ENCODE measurements around the gene HIKESHI.

Gene HIKESHI

DNA sequence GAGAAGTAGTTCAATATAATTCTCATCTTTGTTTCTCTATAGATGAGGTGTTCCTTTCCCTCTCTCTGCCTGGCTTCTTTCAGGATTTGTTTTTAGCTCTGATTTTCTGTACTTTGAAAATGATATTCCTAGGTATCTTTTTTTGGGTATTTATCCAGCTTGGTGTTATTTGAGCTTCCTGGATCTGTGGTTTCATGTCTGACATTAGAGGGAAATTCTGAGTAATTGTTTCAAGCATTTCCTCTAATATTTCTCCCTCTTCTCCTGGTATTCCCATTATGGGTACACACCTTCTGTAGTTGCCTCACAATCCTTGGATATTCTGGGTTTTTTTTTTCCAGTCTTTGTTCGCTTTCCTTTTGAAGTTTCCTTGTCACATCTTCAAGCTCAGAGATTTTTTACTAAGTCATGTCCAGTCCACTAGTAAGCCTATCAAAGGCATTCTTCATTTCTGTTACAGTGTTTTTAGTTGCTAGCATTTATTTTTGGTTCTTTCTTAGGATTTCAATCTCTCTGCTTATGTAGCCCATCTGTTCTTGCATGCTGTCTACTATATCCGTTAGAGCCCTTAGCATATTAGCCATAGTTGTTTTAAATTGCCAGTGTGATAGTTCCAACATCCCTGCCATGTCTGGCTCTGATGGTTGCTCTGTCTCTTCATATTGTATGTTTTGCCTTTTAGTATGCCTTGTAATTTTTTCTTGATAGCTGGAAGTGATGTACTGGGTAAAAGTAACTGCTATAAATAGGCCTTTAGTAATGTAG, 78.4 kb downstream of the HIKESHI start:
- no peaks in the 10 kb centered on the region for H3K27me3 ChIP-seq (ENCODE audit: insufficient read depth, low read length)
- no peaks in the 10 kb centered on the region for H4K20me1 ChIP-seq (ENCODE audit: insufficient read depth, low read length)
- H3K9me2 ChIP-seq (ENCODE audit: low read depth, low read length): no peaks in the 10 kb centered on the region
- no peaks in the 10 kb centered on the region for H3K9me3 ChIP-seq (ENCODE audit: low read length)
- H3K4me1 ChIP-seq (ENCODE audit: insufficient read depth, low read length, severe bottlenecking): no peaks in the 10 kb centered on the region
- H3K4me3 ChIP-seq (ENCODE audit: low read depth, low read length, poor library complexity, severe bottlenecking): no peak overlapping the region
- no peaks in the 10 kb centered on the region for H3K79me2 ChIP-seq (ENCODE audit: insufficient read depth, low read length)
- H3K27ac ChIP-seq (ENCODE audit: low read depth, low read length, poor library complexity, severe bottlenecking): no peak overlapping the region
- no peak overlapping the region for H3K9ac ChIP-seq (ENCODE audit: low read length)
- no peak overlapping the region for H3K4me2 ChIP-seq (ENCODE audit: low read length)
- H3F3A ChIP-seq (ENCODE audit: insufficient read depth, low read length): no peaks in the 10 kb centered on the region
- H2AFZ ChIP-seq (ENCODE audit: low read length): no peak overlapping the region
- H3K36me3 ChIP-seq (ENCODE audit: insufficient read depth, low read length): no peaks in the 10 kb centered on the region
- TF ChIP-seq, protein P1, sequence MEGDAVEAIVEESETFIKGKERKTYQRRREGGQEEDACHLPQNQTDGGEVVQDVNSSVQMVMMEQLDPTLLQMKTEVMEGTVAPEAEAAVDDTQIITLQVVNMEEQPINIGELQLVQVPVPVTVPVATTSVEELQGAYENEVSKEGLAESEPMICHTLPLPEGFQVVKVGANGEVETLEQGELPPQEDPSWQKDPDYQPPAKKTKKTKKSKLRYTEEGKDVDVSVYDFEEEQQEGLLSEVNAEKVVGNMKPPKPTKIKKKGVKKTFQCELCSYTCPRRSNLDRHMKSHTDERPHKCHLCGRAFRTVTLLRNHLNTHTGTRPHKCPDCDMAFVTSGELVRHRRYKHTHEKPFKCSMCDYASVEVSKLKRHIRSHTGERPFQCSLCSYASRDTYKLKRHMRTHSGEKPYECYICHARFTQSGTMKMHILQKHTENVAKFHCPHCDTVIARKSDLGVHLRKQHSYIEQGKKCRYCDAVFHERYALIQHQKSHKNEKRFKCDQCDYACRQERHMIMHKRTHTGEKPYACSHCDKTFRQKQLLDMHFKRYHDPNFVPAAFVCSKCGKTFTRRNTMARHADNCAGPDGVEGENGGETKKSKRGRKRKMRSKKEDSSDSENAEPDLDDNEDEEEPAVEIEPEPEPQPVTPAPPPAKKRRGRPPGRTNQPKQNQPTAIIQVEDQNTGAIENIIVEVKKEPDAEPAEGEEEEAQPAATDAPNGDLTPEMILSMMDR (IDR thresholded peaks at IDR 0.05; ENCODE audit: low read length): no peak
- no peak for TF ChIP-seq EZH2 (IDR thresholded peaks at IDR 0.05; ENCODE audit: borderline replicate concordance, low read length)

DNA sequence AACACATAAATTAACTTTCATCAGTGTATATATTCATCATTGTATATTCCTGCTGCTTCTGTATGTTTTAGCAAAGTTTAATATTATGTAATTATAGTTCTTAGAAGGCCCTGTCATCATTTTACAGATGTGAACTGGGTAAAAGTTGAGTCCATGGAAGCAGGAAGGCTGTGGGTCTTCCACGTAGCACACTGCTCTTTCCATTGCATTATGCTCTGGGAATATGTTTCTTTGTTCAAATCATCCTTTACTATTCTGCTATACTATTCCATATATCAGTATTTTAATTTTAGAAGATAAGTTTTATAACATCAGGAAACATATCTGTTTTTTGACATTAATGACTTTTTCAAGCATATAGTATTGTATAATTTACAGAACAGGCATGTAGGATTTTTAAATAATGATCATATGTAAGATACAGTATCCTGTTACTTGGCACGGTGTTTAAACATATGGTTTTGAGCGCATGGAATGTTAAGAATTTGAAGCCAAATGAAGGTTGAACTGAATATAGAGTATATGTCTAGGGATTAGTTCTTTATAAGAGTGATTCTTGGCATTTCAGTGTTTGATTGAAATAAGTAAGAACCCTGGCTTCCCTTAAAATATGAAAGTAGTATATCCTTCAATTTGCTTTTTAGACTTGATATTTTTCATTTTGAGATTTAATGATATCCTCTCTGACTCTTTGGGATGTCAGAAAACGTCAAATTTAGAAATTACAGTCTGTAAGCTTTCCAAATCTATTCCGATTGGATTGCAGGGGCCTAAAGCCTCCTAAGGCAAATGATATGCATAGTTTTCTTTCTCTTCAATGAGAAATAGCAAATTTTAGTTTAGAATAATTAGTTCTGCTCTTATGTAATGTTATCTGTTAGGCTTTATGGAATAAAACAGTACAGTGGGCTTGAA, 81.3 kb downstream of the HIKESHI start:
- no peak overlapping the region for H2AFZ ChIP-seq (ENCODE audit: low read length)
- no peaks in the 10 kb centered on the region for H3K9me3 ChIP-seq (ENCODE audit: low read length)
- TF ChIP-seq, protein P1 (IDR thresholded peaks at IDR 0.05; ENCODE audit: low read length): no peak
- TF ChIP-seq EZH2 (IDR thresholded peaks at IDR 0.05; ENCODE audit: borderline replicate concordance, low read length): no peak
- no peaks in the 10 kb centered on the region for H3K79me2 ChIP-seq (ENCODE audit: insufficient read depth, low read length)
- H3K9ac ChIP-seq (ENCODE audit: low read length): no peak overlapping the region
- no peaks in the 10 kb centered on the region for H3K27me3 ChIP-seq (ENCODE audit: insufficient read depth, low read length)
- H3K9me2 ChIP-seq (ENCODE audit: low read depth, low read length): no peaks in the 10 kb centered on the region
- no peak overlapping the region for H3K4me2 ChIP-seq (ENCODE audit: low read length)
- no peaks in the 10 kb centered on the region for H3K4me1 ChIP-seq (ENCODE audit: insufficient read depth, low read length, severe bottlenecking)
- H3K4me3 ChIP-seq (ENCODE audit: low read depth, low read length, poor library complexity, severe bottlenecking): no peak overlapping the region
- H3F3A ChIP-seq (ENCODE audit: insufficient read depth, low read length): no peaks in the 10 kb centered on the region
- no peak overlapping the region for H3K27ac ChIP-seq (ENCODE audit: low read depth, low read length, poor library complexity, severe bottlenecking)
- no peaks in the 10 kb centered on the region for H3K36me3 ChIP-seq (ENCODE audit: insufficient read depth, low read length)
- no peaks in the 10 kb centered on the region for H4K20me1 ChIP-seq (ENCODE audit: insufficient read depth, low read length)

DNA sequence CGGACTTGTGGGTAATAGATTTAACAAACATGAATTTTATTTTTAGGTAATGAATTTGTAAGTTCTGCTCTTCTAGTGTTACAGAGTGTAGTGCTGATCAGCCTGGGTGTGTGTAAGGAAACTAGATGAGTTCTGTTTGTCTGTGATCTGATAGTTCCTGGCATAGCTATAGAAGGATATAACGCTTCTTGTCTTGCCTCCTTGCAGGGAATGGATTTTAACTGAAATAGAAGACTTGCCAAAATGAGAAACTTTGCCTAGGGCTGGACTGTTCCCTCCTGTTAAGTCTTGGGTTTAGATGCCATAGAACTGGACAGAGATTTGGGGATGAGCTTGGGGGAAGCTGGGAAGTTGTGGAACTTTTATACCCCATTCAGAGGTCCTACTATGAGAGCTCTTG, 84.2 kb downstream of the HIKESHI start:
- H3F3A ChIP-seq (ENCODE audit: insufficient read depth, low read length): no peaks in the 10 kb centered on the region
- H3K4me1 ChIP-seq (ENCODE audit: insufficient read depth, low read length, severe bottlenecking): no peaks in the 10 kb centered on the region
- H3K27ac ChIP-seq (ENCODE audit: low read depth, low read length, poor library complexity, severe bottlenecking): no peak overlapping the region
- H3K79me2 ChIP-seq (ENCODE audit: insufficient read depth, low read length): no peaks in the 10 kb centered on the region
- H4K20me1 ChIP-seq (ENCODE audit: insufficient read depth, low read length): no peaks in the 10 kb centered on the region
- no peak overlapping the region for H2AFZ ChIP-seq (ENCODE audit: low read length)
- H3K36me3 ChIP-seq (ENCODE audit: insufficient read depth, low read length): no peaks in the 10 kb centered on the region
- H3K9me2 ChIP-seq (ENCODE audit: low read depth, low read length): no peaks in the 10 kb centered on the region
- no peaks in the 10 kb centered on the region for H3K27me3 ChIP-seq (ENCODE audit: insufficient read depth, low read length)
- no peak overlapping the region for H3K9ac ChIP-seq (ENCODE audit: low read length)
- H3K4me3 ChIP-seq (ENCODE audit: low read depth, low read length, poor library complexity, severe bottlenecking): no peak overlapping the region
- H3K4me2 ChIP-seq (ENCODE audit: low read length): no peak overlapping the region
- no peak for TF ChIP-seq EZH2 (IDR thresholded peaks at IDR 0.05; ENCODE audit: borderline replicate concordance, low read length)
- TF ChIP-seq, protein P1 (IDR thresholded peaks at IDR 0.05; ENCODE audit: low read length): no peak
- H3K9me3 ChIP-seq (ENCODE audit: low read length): no peaks in the 10 kb centered on the region
